ENCODE results near the gene PAK1.

PAK1 gene

GRCh38 chr11:77422687-77423086 is 51.2 kb downstream of the PAK1 start:
- TF ChIP-seq CSRNP3 (CRISPR knock-in tag; IDR thresholded peaks at IDR 0.05) (no peak), SNAI2 (CRISPR knock-in tag; IDR thresholded peaks at IDR 0.05) (no peak), ARNTL (CRISPR knock-in tag; IDR thresholded peaks at IDR 0.05; ENCODE audit: borderline replicate concordance, low read depth) (no peak), ZNF565 (CRISPR knock-in tag; conservative IDR thresholded peaks at IDR 0.05; ENCODE audit: low read depth) (no peak), ZNF70 (CRISPR knock-in tag; IDR thresholded peaks at IDR 0.05) (no peak), TCF4 (CRISPR knock-in tag; IDR thresholded peaks at IDR 0.05; ENCODE audit: borderline replicate concordance) (no peak), BACH2 (CRISPR knock-in tag; IDR thresholded peaks at IDR 0.05; ENCODE audit: borderline replicate concordance) (no peak), ESRRG (CRISPR knock-in tag; IDR thresholded peaks at IDR 0.05) (no peak), CREB5 (CRISPR knock-in tag; IDR thresholded peaks at IDR 0.05; ENCODE audit: low read depth) (no peak), ISL1 (CRISPR knock-in tag; IDR thresholded peaks at IDR 0.05) (no peak), CSDC2 (CRISPR knock-in tag; IDR thresholded peaks at IDR 0.05) (no peak)
- ATAC-seq = no peak

DNA sequence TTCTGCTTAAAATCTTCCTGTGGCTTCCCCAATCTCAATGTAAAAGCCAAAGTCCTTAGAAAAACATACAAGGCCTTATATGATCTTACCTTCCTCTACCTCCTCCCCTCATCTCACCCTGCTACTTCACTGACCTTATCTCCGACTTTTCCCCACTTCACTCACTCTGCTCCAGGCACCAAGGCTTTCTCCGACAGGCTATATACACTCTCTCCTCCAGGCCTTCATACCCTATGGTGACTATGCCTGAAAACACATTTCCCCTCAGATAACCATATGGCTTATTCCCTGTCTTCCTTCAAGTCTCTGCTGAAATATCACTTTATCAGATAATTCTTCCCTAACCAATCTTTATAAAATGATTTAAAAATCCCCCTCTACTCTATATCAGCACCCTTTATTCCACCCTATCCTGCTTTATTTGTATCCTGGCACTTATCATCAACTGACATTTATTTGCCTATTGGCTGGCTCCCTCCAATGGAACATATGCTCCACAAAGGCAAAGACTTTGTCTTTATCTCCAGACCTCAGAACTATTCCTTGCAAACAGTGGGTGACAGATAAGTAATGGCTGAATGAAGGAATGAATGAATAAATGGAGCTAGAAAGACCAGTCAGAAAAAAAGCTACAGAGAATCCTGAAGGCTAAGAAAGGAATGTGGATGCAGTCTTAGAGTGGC is 52.7 kb downstream of the PAK1 start:
- TF ChIP-seq OSR1 (CRISPR knock-in tag; IDR thresholded peaks at IDR 0.05) = no peak
- TF ChIP-seq ZNF8 (CRISPR knock-in tag; IDR thresholded peaks at IDR 0.05) = no peak
- no peak for TF ChIP-seq TOX (CRISPR knock-in tag; IDR thresholded peaks at IDR 0.05; ENCODE audit: borderline replicate concordance)
- no peak for TF ChIP-seq CSRNP3 (CRISPR knock-in tag; IDR thresholded peaks at IDR 0.05)
- TF ChIP-seq PPARA (CRISPR knock-in tag; IDR thresholded peaks at IDR 0.05; ENCODE audit: borderline replicate concordance) = no peak
- TF ChIP-seq, protein P1, sequence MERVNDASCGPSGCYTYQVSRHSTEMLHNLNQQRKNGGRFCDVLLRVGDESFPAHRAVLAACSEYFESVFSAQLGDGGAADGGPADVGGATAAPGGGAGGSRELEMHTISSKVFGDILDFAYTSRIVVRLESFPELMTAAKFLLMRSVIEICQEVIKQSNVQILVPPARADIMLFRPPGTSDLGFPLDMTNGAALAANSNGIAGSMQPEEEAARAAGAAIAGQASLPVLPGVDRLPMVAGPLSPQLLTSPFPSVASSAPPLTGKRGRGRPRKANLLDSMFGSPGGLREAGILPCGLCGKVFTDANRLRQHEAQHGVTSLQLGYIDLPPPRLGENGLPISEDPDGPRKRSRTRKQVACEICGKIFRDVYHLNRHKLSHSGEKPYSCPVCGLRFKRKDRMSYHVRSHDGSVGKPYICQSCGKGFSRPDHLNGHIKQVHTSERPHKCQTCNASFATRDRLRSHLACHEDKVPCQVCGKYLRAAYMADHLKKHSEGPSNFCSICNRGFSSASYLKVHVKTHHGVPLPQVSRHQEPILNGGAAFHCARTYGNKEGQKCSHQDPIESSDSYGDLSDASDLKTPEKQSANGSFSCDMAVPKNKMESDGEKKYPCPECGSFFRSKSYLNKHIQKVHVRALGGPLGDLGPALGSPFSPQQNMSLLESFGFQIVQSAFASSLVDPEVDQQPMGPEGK (CRISPR knock-in tag; IDR thresholded peaks at IDR 0.05; ENCODE audit: borderline replicate concordance) = no peak
- no peak for TF ChIP-seq RARB (CRISPR knock-in tag; IDR thresholded peaks at IDR 0.05)
- no peak for TF ChIP-seq CSDC2 (CRISPR knock-in tag; IDR thresholded peaks at IDR 0.05)
- no peak for TF ChIP-seq GLIS3 (CRISPR knock-in tag; IDR thresholded peaks at IDR 0.05)
- no peak for TF ChIP-seq ESRRG (CRISPR knock-in tag; IDR thresholded peaks at IDR 0.05)
- no peak for ATAC-seq

GRCh38 chr11:77418971-77419597 is 54.8 kb downstream of the PAK1 start:
- peak; percentile 70 for ATAC-seq
- no peak for TF ChIP-seq PPARA (CRISPR knock-in tag; IDR thresholded peaks at IDR 0.05; ENCODE audit: borderline replicate concordance)
- TF ChIP-seq SNAI2 (CRISPR knock-in tag; IDR thresholded peaks at IDR 0.05) = no peak
- no peak for TF ChIP-seq GLIS3 (CRISPR knock-in tag; IDR thresholded peaks at IDR 0.05)
- TF ChIP-seq TOX (CRISPR knock-in tag; IDR thresholded peaks at IDR 0.05; ENCODE audit: borderline replicate concordance) = peak; percentile 59; the same call in 1 of the 2 replicates

DNA sequence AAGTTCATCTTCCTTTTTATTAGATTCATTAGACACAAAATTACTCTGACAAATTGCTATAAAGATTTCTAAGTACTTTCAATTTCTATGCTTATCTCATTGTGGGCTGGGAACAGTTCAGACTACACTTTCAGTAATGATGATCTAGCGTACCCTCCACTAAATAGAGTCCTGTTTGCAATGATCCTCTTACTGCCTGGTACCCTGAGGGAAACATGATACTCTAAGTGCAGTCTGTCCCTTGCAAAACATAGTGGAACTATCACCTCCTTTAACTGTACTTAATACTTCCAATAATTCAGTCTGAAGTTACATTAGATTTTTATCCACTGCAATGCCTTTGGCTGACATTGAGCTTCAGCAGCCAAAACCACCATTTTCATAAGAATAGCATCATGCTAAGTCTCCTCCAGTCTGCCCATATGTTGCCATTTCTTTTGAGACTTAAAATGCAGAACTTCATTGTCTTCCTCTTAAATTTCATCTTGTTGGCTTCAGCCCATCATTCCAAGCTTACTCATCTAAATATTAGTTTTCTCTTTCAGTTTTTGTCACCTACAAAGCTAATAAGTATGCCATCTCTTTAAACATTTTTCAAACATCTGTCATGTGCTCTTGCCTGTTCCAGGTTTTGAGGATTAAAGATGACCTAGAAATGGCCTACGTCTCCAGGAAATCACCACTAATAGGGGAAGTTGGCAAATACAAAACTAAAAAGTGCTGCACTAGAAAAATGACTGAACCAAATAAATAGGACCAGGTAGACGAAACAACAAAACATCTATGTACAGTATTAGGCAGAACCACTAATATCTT is 55.5 kb downstream of the PAK1 start:
- TF ChIP-seq ISL1 (CRISPR knock-in tag; IDR thresholded peaks at IDR 0.05) (peak; percentile 56), ZNF70 (CRISPR knock-in tag; IDR thresholded peaks at IDR 0.05) (peak; percentile 97), OSR1 (CRISPR knock-in tag; IDR thresholded peaks at IDR 0.05) (no peak)
- ATAC-seq = peak; percentile 71

Measured in SK-N-SH treated with all-trans-retinoic acid at 6 μM for 48 hours (cell line).